ENCODE data around the gene INPP1.

INPP1 gene

GRCh38 chr2:190352668-190353536, 9.5 kb downstream of the INPP1 start:
- H3K27me3 ChIP-seq (ENCODE audit: low read depth, low read length), result no peaks in the 10 kb centered on the region
- H3K27ac ChIP-seq (ENCODE audit: low read length), result no peak overlapping the region
- H3K4me2 ChIP-seq (ENCODE audit: low read length), result no peak overlapping the region
- no peaks in the 10 kb centered on the region for H4K20me1 ChIP-seq (ENCODE audit: insufficient read depth, low read length)
- H3K9me3 ChIP-seq (ENCODE audit: insufficient read depth, low read length), result no peaks in the 10 kb centered on the region
- H3K36me3 ChIP-seq (replicated peaks; ENCODE audit: low read depth, low read length), result no peaks in the 10 kb centered on the region
- H2AFZ ChIP-seq (ENCODE audit: low read depth, low read length), result no peak overlapping the region
- TF ChIP-seq CTCF (IDR thresholded peaks at IDR 0.05; ENCODE audit: low read depth, low read length) (no peak), EZH2phosphoT487 (IDR thresholded peaks at IDR 0.05; ENCODE audit: low read depth) (no peak)
- H3K79me2 ChIP-seq (ENCODE audit: low read length), result no peaks in the 10 kb centered on the region
- no peak overlapping the region for H3K4me3 ChIP-seq (ENCODE audit: low read length)
- H3K4me1 ChIP-seq (ENCODE audit: low read length), result no peaks in the 10 kb centered on the region
- no peak overlapping the region for H3K9ac ChIP-seq (ENCODE audit: low read length)

DNA sequence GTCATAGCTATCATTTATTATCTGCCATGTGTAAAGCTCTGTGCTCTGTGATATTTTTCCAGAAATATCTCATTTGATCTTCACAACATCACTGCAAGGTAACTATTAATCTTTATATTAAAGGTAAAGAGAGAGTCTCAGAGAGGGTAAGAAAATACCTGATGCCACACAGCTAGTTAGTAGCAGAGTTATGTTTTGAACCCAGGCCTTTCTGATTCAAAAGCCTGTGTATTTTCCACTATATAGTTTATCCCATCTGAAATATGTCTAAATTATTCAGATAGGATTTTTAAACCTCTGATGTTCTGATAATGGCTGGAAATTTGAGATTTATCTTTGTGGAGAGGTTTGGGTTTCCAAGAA, 10.1 kb downstream of the INPP1 start:
- no peak overlapping the region for H3K9ac ChIP-seq (ENCODE audit: low read length)
- no peak overlapping the region for H3K4me2 ChIP-seq (ENCODE audit: low read length)
- TF ChIP-seq CTCF (IDR thresholded peaks at IDR 0.05; ENCODE audit: low read depth, low read length) (no peak), EZH2phosphoT487 (IDR thresholded peaks at IDR 0.05; ENCODE audit: low read depth) (no peak)
- H3K27me3 ChIP-seq (ENCODE audit: low read depth, low read length), result no peaks in the 10 kb centered on the region
- no peaks in the 10 kb centered on the region for H3K79me2 ChIP-seq (ENCODE audit: low read length)
- no peak overlapping the region for H3K4me3 ChIP-seq (ENCODE audit: low read length)
- H3K9me3 ChIP-seq (ENCODE audit: insufficient read depth, low read length), result no peaks in the 10 kb centered on the region
- H4K20me1 ChIP-seq (ENCODE audit: insufficient read depth, low read length), result no peaks in the 10 kb centered on the region
- H2AFZ ChIP-seq (ENCODE audit: low read depth, low read length), result no peak overlapping the region
- H3K36me3 ChIP-seq (replicated peaks; ENCODE audit: low read depth, low read length), result no peaks in the 10 kb centered on the region
- no peaks in the 10 kb centered on the region for H3K4me1 ChIP-seq (ENCODE audit: low read length)
- no peak overlapping the region for H3K27ac ChIP-seq (ENCODE audit: low read length)

- H3K36me3 ChIP-seq (replicated peaks; ENCODE audit: low read depth, low read length), result no peaks in the 10 kb centered on the region
- TF ChIP-seq CTCF (IDR thresholded peaks at IDR 0.05; ENCODE audit: low read depth, low read length) (no peak), EZH2phosphoT487 (IDR thresholded peaks at IDR 0.05; ENCODE audit: low read depth) (no peak)
- H3K27me3 ChIP-seq (ENCODE audit: low read depth, low read length), result no peaks in the 10 kb centered on the region
- no peaks in the 10 kb centered on the region for H3K9me3 ChIP-seq (ENCODE audit: insufficient read depth, low read length)
- H3K79me2 ChIP-seq (ENCODE audit: low read length), result no peaks in the 10 kb centered on the region
- H3K4me1 ChIP-seq (ENCODE audit: low read length), result no peaks in the 10 kb centered on the region
- no peaks in the 10 kb centered on the region for H4K20me1 ChIP-seq (ENCODE audit: insufficient read depth, low read length)
- H3K4me3 ChIP-seq (ENCODE audit: low read length), result no peak overlapping the region
- no peak overlapping the region for H2AFZ ChIP-seq (ENCODE audit: low read depth, low read length)
- no peak overlapping the region for H3K4me2 ChIP-seq (ENCODE audit: low read length)
- no peak overlapping the region for H3K9ac ChIP-seq (ENCODE audit: low read length)
- no peak overlapping the region for H3K27ac ChIP-seq (ENCODE audit: low read length)
Measured at GRCh38 chr2:190354003-190354690, 10.8 kb downstream of the INPP1 start.

DNA sequence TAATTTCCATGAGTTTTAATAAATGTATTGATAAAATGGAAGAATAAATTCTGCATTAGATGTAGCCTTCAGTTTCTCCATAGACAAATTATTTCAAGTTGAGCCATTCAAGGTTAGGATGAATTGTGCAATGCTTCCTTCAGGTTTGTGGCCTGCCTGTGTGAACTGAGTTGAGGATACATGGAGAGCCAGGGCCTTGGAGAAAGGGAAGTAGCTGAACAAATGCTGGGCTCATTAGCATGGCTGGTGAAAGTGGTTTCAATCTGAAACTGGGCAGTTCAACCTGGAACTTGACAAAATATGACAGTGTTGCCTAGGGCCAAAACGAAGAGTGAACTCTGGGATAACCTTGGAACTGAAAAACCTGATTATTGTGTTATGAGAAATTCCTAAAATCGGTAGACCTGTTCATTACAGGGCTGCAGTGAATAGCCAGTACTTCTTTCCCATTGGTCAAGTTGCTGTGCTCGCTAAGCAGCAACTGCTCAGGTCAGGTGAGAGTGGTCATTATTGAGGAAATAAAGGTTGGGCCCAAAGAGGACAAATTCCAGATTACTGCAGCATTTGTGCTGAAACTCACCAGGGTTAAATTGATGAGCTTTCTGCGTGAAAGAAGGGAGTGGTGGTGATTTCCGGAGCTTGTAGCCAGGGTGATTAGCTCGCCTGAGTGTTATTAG, 12.7 kb downstream of the INPP1 start:
- H3K36me3 ChIP-seq (replicated peaks; ENCODE audit: low read depth, low read length), result no peaks in the 10 kb centered on the region
- peaks cover 10% of the 10 kb centered on the region for H3K4me1 ChIP-seq (ENCODE audit: low read length)
- H3K27me3 ChIP-seq (ENCODE audit: low read depth, low read length), result no peaks in the 10 kb centered on the region
- no peak overlapping the region for H3K4me3 ChIP-seq (ENCODE audit: low read length)
- no peak overlapping the region for H2AFZ ChIP-seq (ENCODE audit: low read depth, low read length)
- no peak overlapping the region for H3K9ac ChIP-seq (ENCODE audit: low read length)
- no peak for TF ChIP-seq CTCF (IDR thresholded peaks at IDR 0.05; ENCODE audit: low read depth, low read length)
- H3K79me2 ChIP-seq (ENCODE audit: low read length), result no peaks in the 10 kb centered on the region
- H4K20me1 ChIP-seq (ENCODE audit: insufficient read depth, low read length), result no peaks in the 10 kb centered on the region
- H3K4me2 ChIP-seq (ENCODE audit: low read length), result no peak overlapping the region
- H3K9me3 ChIP-seq (ENCODE audit: insufficient read depth, low read length), result no peaks in the 10 kb centered on the region
- no peak overlapping the region for H3K27ac ChIP-seq (ENCODE audit: low read length)

Data from OCI-LY3 (cell line).